HepG2 (cell line): Measurements from ENCODE around the gene SND1. TPM values are rescaled to one million over a fixed set of nuclear protein-coding genes. Genes with fewer than 3 reads are reported as not detected.

ENCODE experiments used
- ATAC-seq: fragments of 200-7000 bp; cut with Tn5 transposase; 3 replicates; pipeline ENCODE4 v1.9.1; 2020; ENCODE audit warnings: mild to moderate bottlenecking, moderate library complexity
- BruUV-seq: library from RNA; stranded (reverse); fragments of 400-500 nt; replicated peaks from 2 replicates; lab custom pipeline; 2021; lab: Mats Ljungman, UMichigan
- CTCF ChIA-PET: fragments of 300-600 bp; formaldehyde crosslinking; extraction: SDS; loops from one replicate; lab custom pipeline; 2021; ENCODE audit warnings: low total read pairs, inconsistent platforms, low intra/inter-chr PET ratio; lab: Yijun Ruan, JAX
- POLR2A ChIA-PET: fragments of 350-600 bp; sonication (Branson Sonifier 250); formaldehyde crosslinking; loops from one replicate; lab custom pipeline; 2020; ENCODE audit warnings: antibody characterized with exemption, inconsistent platforms; lab: Yijun Ruan, JAX
- DNase-seq: peaks from one replicate; pipeline ENCODE4 v3.0.0-alpha.2; 2015; ENCODE audit warnings: low spot score
- FAIRE-seq: peaks from 3 replicates; lab custom pipeline; 2011; peaks lifted over from hg19 to GRCh38; lab: Jason Lieb, UNC
- H2AFZ ChIP-seq: one replicate; pipeline ENCODE4 v1.6.1; 2011; ENCODE audit warnings: low read length, inconsistent platforms
- H3K27ac ChIP-seq: fragments of 300-600 bp; 3 replicates; pipeline ENCODE4 v1.8.0; 2011; ENCODE audit warnings: mixed run types, mild to moderate bottlenecking, mixed read lengths, low read length, inconsistent platforms; ENCODE audit not compliant: insufficient read depth; ENCODE audit errors: extremely low read length
- H3K27me3 ChIP-seq, 2 experiments: fragments of 200-600 bp in 1 of 2; 2 replicates in 1 of 2; 3 replicates in 1 of 2; pipeline versions ENCODE4 v1.6.0 to v1.8.0; 2011; ENCODE audit warnings: low read length in 2 of 2, mild to moderate bottlenecking in 2 of 2, moderate library complexity in 2 of 2, inconsistent platforms in 1 of 2; ENCODE audit not compliant: insufficient read depth in 2 of 2, control insufficient read depth in 1 of 2
- H3K36me3 ChIP-seq, 2 experiments: fragments of 200-600 bp in 1 of 2; replicated peaks in 1 of 2; 2 replicates in 1 of 2; 3 replicates in 1 of 2; pipeline versions ENCODE4 v1.5.1 to v1.8.0; 2011; ENCODE audit warnings: low read length in 2 of 2, inconsistent platforms in 1 of 2; ENCODE audit not compliant: insufficient read depth in 2 of 2, control insufficient read depth in 1 of 2
- H3K4me1 ChIP-seq: 2 replicates; pipeline ENCODE4 v1.5.1; 2012; ENCODE audit warnings: low read length, inconsistent platforms; ENCODE audit not compliant: insufficient read depth
- H3K4me2 ChIP-seq: 2 replicates; pipeline ENCODE4 v1.6.0; 2011; ENCODE audit warnings: low read depth, low read length, inconsistent platforms
- H3K4me3 ChIP-seq, 3 experiments: fragments of 200-600 bp in 1 of 3; sonication (generic), shearing (Covaris generic) in 1 of 3; replicated peaks in 1 of 3; 2 replicates each; pipeline ENCODE4 v1.5.1; 2011 to 2016; ENCODE audit warnings: low read length in 3 of 3, inconsistent platforms in 2 of 3, low read depth in 2 of 3, mild to moderate bottlenecking in 2 of 3, control low read depth in 1 of 3, mixed read lengths in 1 of 3; ENCODE audit not compliant: insufficient read depth in 1 of 3
- H3K79me2 ChIP-seq: one replicate; pipeline ENCODE4 v1.6.1; 2011; ENCODE audit warnings: low read length, inconsistent platforms; ENCODE audit not compliant: insufficient read depth
- H3K9ac ChIP-seq: 2 replicates; pipeline ENCODE4 v1.6.0; 2011; ENCODE audit warnings: mild to moderate bottlenecking, low read depth, low read length, inconsistent platforms; ENCODE audit not compliant: insufficient read depth
- H3K9me3 ChIP-seq: 2 replicates; pipeline ENCODE4 v1.5.1; 2012; ENCODE audit warnings: mild to moderate bottlenecking, low read length
- H4K20me1 ChIP-seq: 2 replicates; pipeline ENCODE4 v1.6.0; 2011; ENCODE audit warnings: inconsistent platforms, mild to moderate bottlenecking, low read length, moderate library complexity; ENCODE audit not compliant: insufficient read depth
- AGO2 ChIP-seq: fragments of 200-400 bp; formaldehyde crosslinking; optimal IDR thresholded peaks from 2 replicates; pipeline ENCODE3; 2017; ENCODE audit warnings: mild to moderate bottlenecking, low read depth, low read length, moderate library complexity
- ATF7 ChIP-seq, 2 experiments: fragments of 450-650 bp in 1 of 2; sonication (generic) in 1 of 2; formaldehyde crosslinking in 1 of 2; IDR thresholded peaks; 2 replicates each; pipeline versions ENCODE4 v1.4.0 to v1.6.1; 2016 to 2020; ENCODE audit warnings: antibody characterized with exemption in 1 of 2, mild to moderate bottlenecking in 1 of 2, missing genetic modification reagents in 1 of 2
- MTA1 ChIP-seq: sonication (generic); formaldehyde crosslinking; IDR thresholded peaks from 2 replicates; pipeline ENCODE4 v1.4.0; 2020; ENCODE audit warnings: missing genetic modification reagents, mild to moderate bottlenecking, borderline replicate concordance
- THAP8 ChIP-seq: sonication (generic); formaldehyde crosslinking; IDR thresholded peaks from 2 replicates; pipeline ENCODE4 v1.5.1; 2020; ENCODE audit warnings: missing genetic modification reagents, mild to moderate bottlenecking, borderline replicate concordance
- ZHX1 ChIP-seq: sonication (generic); formaldehyde crosslinking; IDR thresholded peaks from 2 replicates; pipeline ENCODE4 v1.8.1; 2022; ENCODE audit warnings: low read depth, mild to moderate bottlenecking, missing genetic modification reagents
- ZNF253 ChIP-seq: sonication (generic); formaldehyde crosslinking; IDR thresholded peaks from 2 replicates; pipeline ENCODE4 v1.8.0; 2022; ENCODE audit warnings: mild to moderate bottlenecking, missing genetic modification reagents, borderline replicate concordance
- ZNF780A ChIP-seq: sonication (generic); formaldehyde crosslinking; IDR thresholded peaks from 2 replicates; pipeline ENCODE4 v1.8.0; 2022; ENCODE audit warnings: mild to moderate bottlenecking, missing genetic modification reagents, moderate library complexity
- in situ Hi-C: cut with HindIII; loops from 2 replicates; pipeline ENCODE4 v1.10.0; 2017; ENCODE audit warnings: low pct_unique_long_range_greater_than_20kb; ENCODE audit not compliant: extremely low pct_ligation_motif_present
- intact Hi-C: fragments of 100-400 bp; cut with micrococcal nuclease; formaldehyde crosslinking; loops from one replicate; pipeline ENCODE4 v1.10.0; 2022; ENCODE audit not compliant: unreplicated experiment
- polyA plus RNA-seq, 8 experiments: library from polyadenylated mRNA; depleted of rRNA in 3 of 8; stranded (reverse) in 7 of 8; unstranded in 1 of 8; fragments of >200 nt; fragmentation: Illumina TruSeq in 4 of 8; extraction: Trizol in 4 of 8; gene quantifications; 2 replicates each; pipeline versions ENCODE4 v1.2.1 to v1.2.3, GENCODE V29; 2011 to 2016; ENCODE audit warnings: low read depth in 4 of 8, missing spikeins in 1 of 8, mixed read lengths in 1 of 8; ENCODE audit not compliant: insufficient read depth in 1 of 8
- total RNA-seq, 5 experiments: library from RNA; depleted of rRNA; stranded (reverse); fragments of >200 nt; fragmentation: Illumina TruSeq; extraction: Trizol; gene quantifications; 2 replicates each; pipeline ENCODE4 v1.2.3, GENCODE V29; 2016; ENCODE audit warnings: low read depth in 1 of 5

SND1 gene
- total and polyA plus RNA-seq, 2 of the 13 experiments (the other 11 are each of a cell fraction or from before 2014, with no cell fraction given) = 110 to 182 TPM

DNA sequence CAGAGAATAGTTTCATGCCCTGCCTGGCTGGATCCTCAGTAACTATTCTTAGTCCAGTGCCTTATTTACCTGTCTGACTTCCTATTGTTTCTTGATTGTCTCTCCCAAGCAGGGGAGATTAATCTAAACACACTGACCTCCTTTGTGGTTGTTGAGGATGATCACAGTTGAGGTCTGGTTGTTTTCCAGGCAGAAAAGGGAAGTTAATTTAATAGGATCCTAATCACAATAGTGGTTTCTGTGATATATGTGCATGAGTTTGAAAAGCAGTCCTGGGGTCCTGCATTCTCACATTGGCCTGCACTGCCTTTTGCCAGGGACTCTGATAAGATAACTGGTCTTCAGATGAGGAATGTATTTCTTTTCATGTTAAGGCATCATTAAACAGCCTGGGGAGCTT, 130.1 kb downstream of the SND1 start:
- intact Hi-C loops (no loop called here), in situ Hi-C loops (no loop called here)
- Histone ChIP-seq H3K79me2 (peaks cover 15% of the 10 kb centered on the region), H3K36me3 (peaks cover 3 to 15% of the 10 kb centered on the region in 2 experiments; a peak in 3 of 5 replicates), H3K4me3 (no peak overlapping the region), H4K20me1 (no peaks in the 10 kb centered on the region; the same call in 1 of the 2 replicates), H2AFZ (no peak overlapping the region), H3K9me3 (no peaks in the 10 kb centered on the region), H3K27ac (no peak overlapping the region), H3K4me1 (peaks cover 10% of the 10 kb centered on the region; the same call in 1 of the 2 replicates), H3K27me3 (no peaks in the 10 kb centered on the region), H3K9ac (no peak overlapping the region), H3K4me2 (no peak overlapping the region)
- TF ChIP-seq THAP8 (CRISPR knock-in tag) (no peak), ATF7 (IDR thresholded peaks at IDR 0.05) (no peak), ATF7 (CRISPR knock-in tag; IDR thresholded peaks at IDR 0.05) (no peak), MTA1 (CRISPR knock-in tag) (no peak), AGO2 (no peak), ZNF253 (CRISPR knock-in tag) (no peak), ZNF780A (CRISPR knock-in tag) (no peak), ZHX1 (no peak)
- BruUV-seq = no TSS peak
- ATAC-seq = no peak
- no peak for DNase-seq
- ChIA-PET CTCF (no interaction called here), POLR2A (no interaction called here)
- no peak for FAIRE-seq
